SK-N-SH treated with all-trans-retinoic acid at 6 μM for 48 hours (cell line): ENCODE measurements around the gene C15orf39.

Source experiments
- ATAC-seq: fragments of 200-7000 bp; cut with Tn5 transposase; 3 replicates; pipeline ENCODE4 v1.9.1; 2020; ENCODE audit warnings: mild to moderate bottlenecking, moderate library complexity
- ARNTL ChIP-seq: fragments of 450-650 bp; formaldehyde crosslinking; IDR thresholded peaks from 2 replicates; pipeline ENCODE4 v1.5.0; 2020; ENCODE audit warnings: low read depth, mild to moderate bottlenecking, moderate library complexity, borderline replicate concordance
- BACH2 ChIP-seq: fragments of 250-450 bp; sonication (Bioruptor Pico); IDR thresholded peaks from 2 replicates; pipeline ENCODE4 v1.9.0; 2021; ENCODE audit warnings: mild to moderate bottlenecking, borderline replicate concordance
- CREB5 ChIP-seq: fragments of 250-450 bp; sonication (Bioruptor Pico); IDR thresholded peaks from 2 replicates; pipeline ENCODE4 v1.5.1; 2020; ENCODE audit warnings: low read depth, mild to moderate bottlenecking, moderate library complexity
- CSDC2 ChIP-seq: fragments of 250-450 bp; sonication (Bioruptor Pico); IDR thresholded peaks from 2 replicates; pipeline ENCODE4 v1.5.0; 2020; ENCODE audit warnings: mild to moderate bottlenecking, moderate library complexity
- CSRNP3 ChIP-seq: fragments of 250-450 bp; sonication (Bioruptor Pico); IDR thresholded peaks from 2 replicates; pipeline ENCODE4 v1.5.1; 2021; ENCODE audit warnings: mild to moderate bottlenecking, moderate library complexity
- ESRRG ChIP-seq: fragments of 250-450 bp; sonication (Bioruptor Pico); IDR thresholded peaks from 2 replicates; pipeline ENCODE4 v1.6.1; 2021; ENCODE audit warnings: mild to moderate bottlenecking
- GLIS3 ChIP-seq: fragments of 250-450 bp; sonication (Bioruptor Pico); IDR thresholded peaks from 2 replicates; pipeline ENCODE4 v1.5.0; 2020; ENCODE audit warnings: mild to moderate bottlenecking, moderate library complexity
- ISL1 ChIP-seq: fragments of 250-450 bp; sonication (Bioruptor Pico); IDR thresholded peaks from 2 replicates; pipeline ENCODE4 v2.1.2; 2022; ENCODE audit warnings: mild to moderate bottlenecking, moderate library complexity
- OSR1 ChIP-seq: fragments of 250-450 bp; sonication (Bioruptor Pico); IDR thresholded peaks from 2 replicates; pipeline ENCODE4 v1.8.0; 2022; ENCODE audit warnings: moderate library complexity, mild to moderate bottlenecking, inconsistent platforms
- PATZ1 ChIP-seq: fragments of 250-450 bp; sonication (Bioruptor Pico); IDR thresholded peaks from 2 replicates; pipeline ENCODE4 v1.8.0; 2020; ENCODE audit warnings: mild to moderate bottlenecking, moderate library complexity, borderline replicate concordance
- PPARA ChIP-seq: fragments of 250-450 bp; sonication (Bioruptor Pico); IDR thresholded peaks from 2 replicates; pipeline ENCODE4 v1.5.0; 2020; ENCODE audit warnings: mild to moderate bottlenecking, borderline replicate concordance
- SNAI2 ChIP-seq: fragments of 250-450 bp; sonication (Bioruptor Pico); IDR thresholded peaks from 2 replicates; pipeline ENCODE4 v1.5.0; 2020; ENCODE audit warnings: mild to moderate bottlenecking, moderate library complexity
- TCF4 ChIP-seq: fragments of 250-450 bp; sonication (Bioruptor Pico); IDR thresholded peaks from 2 replicates; pipeline ENCODE4 v1.8.0; 2021; ENCODE audit warnings: mild to moderate bottlenecking, moderate library complexity, borderline replicate concordance
- TOX ChIP-seq: fragments of 250-450 bp; sonication (Bioruptor Pico); IDR thresholded peaks from 2 replicates; pipeline ENCODE4 v1.8.0; 2021; ENCODE audit warnings: mild to moderate bottlenecking, moderate library complexity, borderline replicate concordance
- TSHZ2 ChIP-seq: fragments of 250-450 bp; sonication (Bioruptor Pico); IDR thresholded peaks from 2 replicates; pipeline ENCODE4 v1.5.0; 2020; ENCODE audit warnings: mild to moderate bottlenecking, moderate library complexity
- ZC3H10 ChIP-seq: fragments of 250-450 bp; sonication (Bioruptor Pico); IDR thresholded peaks from 2 replicates; pipeline ENCODE4 v1.5.1; 2021; ENCODE audit warnings: mild to moderate bottlenecking, moderate library complexity
- ZFP3 ChIP-seq: fragments of 250-450 bp; sonication (Bioruptor Pico); IDR thresholded peaks from 2 replicates; pipeline ENCODE4 v1.5.0; 2020; ENCODE audit warnings: mild to moderate bottlenecking, moderate library complexity
- ZFP30 ChIP-seq: fragments of 450-650 bp; formaldehyde crosslinking; IDR thresholded peaks from 2 replicates; pipeline ENCODE4 v1.5.0; 2022; ENCODE audit warnings: mild to moderate bottlenecking, moderate library complexity
- ZNF565 ChIP-seq: fragments of 450-650 bp; formaldehyde crosslinking; conservative IDR thresholded peaks from 2 replicates; pipeline ENCODE4 v1.5.0; 2020; ENCODE audit warnings: low read depth, mild to moderate bottlenecking, moderate library complexity
- ZNF70 ChIP-seq: fragments of 450-650 bp; formaldehyde crosslinking; IDR thresholded peaks from 2 replicates; pipeline ENCODE4 v1.5.0; 2020; ENCODE audit warnings: mild to moderate bottlenecking, moderate library complexity
- ZNF8 ChIP-seq: fragments of 450-650 bp; formaldehyde crosslinking; IDR thresholded peaks from 2 replicates; pipeline ENCODE4 v1.5.0; 2020; ENCODE audit warnings: mild to moderate bottlenecking, moderate library complexity

C15orf39 gene

GRCh38 chr15:75197062-75197630 is 4.5 kb upstream of the C15orf39 start:
- TF ChIP-seq ZFP3 (no peak), ESRRG (CRISPR knock-in tag) (no peak), CSDC2 (CRISPR knock-in tag) (no peak), ZNF8 (CRISPR knock-in tag) (no peak), ARNTL (CRISPR knock-in tag) (no peak), ZNF565 (CRISPR knock-in tag) (no peak), TOX (CRISPR knock-in tag) (no peak), CREB5 (no peak), TSHZ2 (no peak), ISL1 (no peak)
- TF ChIP-seq, all 23 proteins: peak for 0
- ATAC-seq: no peak

- TF ChIP-seq CREB5: no peak
- no peak for TF ChIP-seq OSR1 (CRISPR knock-in tag)
- no peak for TF ChIP-seq PATZ1 (CRISPR knock-in tag)
- no peak for TF ChIP-seq ZNF70
- TF ChIP-seq GLIS3: no peak
- TF ChIP-seq PPARA (CRISPR knock-in tag): no peak
- no peak for TF ChIP-seq BACH2 (CRISPR knock-in tag)
- TF ChIP-seq TCF4 (CRISPR knock-in tag): no peak
- TF ChIP-seq CSDC2 (CRISPR knock-in tag): no peak
- no peak for TF ChIP-seq ZC3H10 (CRISPR knock-in tag)
- no peak for TF ChIP-seq TSHZ2
- no peak for TF ChIP-seq SNAI2 (CRISPR knock-in tag)
- no peak for TF ChIP-seq ZFP30 (CRISPR knock-in tag)
- TF ChIP-seq ZFP3: no peak
- TF ChIP-seq ARNTL (CRISPR knock-in tag): no peak
- no peak for TF ChIP-seq TOX (CRISPR knock-in tag)
- no peak for TF ChIP-seq ZNF565 (CRISPR knock-in tag)
- no peak for TF ChIP-seq CSRNP3
- TF ChIP-seq, all 23 proteins: peak for 0
- ATAC-seq: peak; percentile 14; the same call in 1 of the 3 replicates
Measured at GRCh38 chr15:75198560-75199356, 2.9 kb upstream of the C15orf39 start.
